IMR-90 (cell line): ENCODE data around the gene GSTM3. TPM values are rescaled to one million over a fixed set of nuclear protein-coding genes. Genes with fewer than 3 reads are reported as not detected.

ENCODE experiments used
- ATAC-seq: fragments of 200-7000 bp; cut with Tn5 transposase; 2 replicates; pipeline ENCODE4 v1.9.1; 2020; ENCODE audit warnings: low read depth, mild to moderate bottlenecking, moderate library complexity
- BruUV-seq: library from RNA; stranded (reverse); fragments of 400-500 nt; replicated peaks from 2 replicates; lab custom pipeline; 2021; lab: Mats Ljungman, UMichigan
- CTCF ChIA-PET: fragments of 300-600 bp; formaldehyde crosslinking; extraction: SDS; loops from one replicate; lab custom pipeline; 2021; ENCODE audit warnings: antibody characterized with exemption; lab: Yijun Ruan, JAX
- POLR2A ChIA-PET: fragments of 300-600 bp; sonication (Branson Sonifier 250); formaldehyde crosslinking; loops from one replicate; lab custom pipeline; 2022; ENCODE audit warnings: antibody characterized with exemption; ENCODE audit not compliant: unreplicated experiment; lab: Charles Lee
- DNase-seq: peaks from one replicate; pipeline ENCODE4 v3.0.0; 2013
- H2AFZ ChIP-seq: replicated peaks from 2 replicates; pipeline ENCODE3; 2013; ENCODE audit warnings: low read length, mild to moderate bottlenecking; ENCODE audit not compliant: poor library complexity
- H2AK5ac ChIP-seq: 2 replicates; pipeline ENCODE4 v1.6.1; 2013; ENCODE audit warnings: low read depth, low read length, inconsistent platforms
- H2AK9ac ChIP-seq: replicated peaks from 2 replicates; pipeline ENCODE3; 2013; ENCODE audit warnings: mild to moderate bottlenecking, low read depth, low read length, moderate library complexity; ENCODE audit not compliant: poor library complexity
- H2BK120ac ChIP-seq: 2 replicates; pipeline ENCODE4 v1.6.1; 2013; ENCODE audit warnings: low read depth, low read length, inconsistent platforms
- H2BK15ac ChIP-seq: 3 replicates; pipeline ENCODE4 v1.6.1; 2013; ENCODE audit warnings: low read depth, low read length, inconsistent platforms
- H2BK20ac ChIP-seq: 2 replicates; pipeline ENCODE4 v1.6.1; 2013; ENCODE audit warnings: low read depth, mild to moderate bottlenecking, inconsistent platforms, low read length, moderate library complexity
- H2BK5ac ChIP-seq: 2 replicates; pipeline ENCODE4 v1.6.1; 2013; ENCODE audit warnings: mild to moderate bottlenecking, low read depth, low read length, inconsistent platforms; ENCODE audit not compliant: poor library complexity, severe bottlenecking
- H3K14ac ChIP-seq: replicated peaks from 2 replicates; pipeline ENCODE4 v1.6.1; 2013; ENCODE audit warnings: low read depth, low read length, inconsistent platforms
- H3K18ac ChIP-seq: 2 replicates; pipeline ENCODE4 v1.6.1; 2013; ENCODE audit warnings: low read depth, low read length, control low read depth
- H3K23ac ChIP-seq: 2 replicates; pipeline ENCODE4 v1.6.1; 2013; ENCODE audit warnings: low read depth, low read length, inconsistent platforms
- H3K27ac ChIP-seq: 2 replicates; pipeline ENCODE4 v1.5.1; 2013; ENCODE audit warnings: mild to moderate bottlenecking, control low read depth, low read length; ENCODE audit not compliant: insufficient read depth
- H3K27me3 ChIP-seq: 2 replicates; pipeline ENCODE4 v1.6.1; 2013; ENCODE audit warnings: low read length; ENCODE audit not compliant: control insufficient read depth, insufficient read depth
- H3K36me3 ChIP-seq: 2 replicates; pipeline ENCODE4 v1.6.1; 2013; ENCODE audit warnings: low read length, mixed read lengths; ENCODE audit not compliant: control insufficient read depth, insufficient read depth
- H3K4ac ChIP-seq: 2 replicates; pipeline ENCODE4 v1.6.1; 2013; ENCODE audit warnings: low read depth, low read length, inconsistent platforms
- H3K4me1 ChIP-seq: 2 replicates; pipeline ENCODE4 v1.6.1; 2013; ENCODE audit warnings: low read length, mixed read lengths; ENCODE audit not compliant: control insufficient read depth, insufficient read depth
- H3K4me2 ChIP-seq: 2 replicates; pipeline ENCODE4 v1.6.1; 2013; ENCODE audit warnings: low read depth, mild to moderate bottlenecking, control low read depth, low read length, moderate library complexity
- H3K4me3 ChIP-seq: 2 replicates; pipeline ENCODE4 v1.5.1; 2013; ENCODE audit warnings: low read depth, mild to moderate bottlenecking, control low read depth, low read length, moderate library complexity; ENCODE audit not compliant: insufficient read depth
- H3K56ac ChIP-seq: 2 replicates; pipeline ENCODE4 v1.6.1; 2013; ENCODE audit warnings: low read length, inconsistent platforms; ENCODE audit not compliant: insufficient read depth; ENCODE audit errors: extremely low read depth
- H3K79me1 ChIP-seq, 2 experiments: 2 replicates each; pipeline ENCODE4 v1.6.1; 2013; ENCODE audit warnings: low read length in 2 of 2, inconsistent platforms in 1 of 2, low read depth in 1 of 2
- H3K9ac ChIP-seq: 2 replicates; pipeline ENCODE4 v1.6.1; 2013; ENCODE audit warnings: low read depth, low read length, control low read depth
- H3K9me1 ChIP-seq: 2 replicates; pipeline ENCODE4 v1.6.1; 2013; ENCODE audit warnings: low read length, inconsistent platforms; ENCODE audit not compliant: insufficient read depth
- H3K9me3 ChIP-seq: 2 replicates; pipeline ENCODE4 v1.6.1; 2013; ENCODE audit warnings: low read length; ENCODE audit not compliant: control insufficient read depth, insufficient read depth
- H4K20me1 ChIP-seq: 2 replicates; pipeline ENCODE4 v1.6.1; 2013; ENCODE audit warnings: low read length, inconsistent platforms; ENCODE audit not compliant: insufficient read depth
- H4K5ac ChIP-seq: 2 replicates; pipeline ENCODE4 v1.6.1; 2013; ENCODE audit warnings: mild to moderate bottlenecking, low read depth, low read length, control low read depth
- H4K8ac ChIP-seq, 2 experiments: 2 replicates each; pipeline ENCODE4 v1.6.1; 2013; ENCODE audit warnings: low read depth in 2 of 2, low read length in 2 of 2, control low read depth in 1 of 2, inconsistent platforms in 1 of 2
- H4K91ac ChIP-seq: 2 replicates; pipeline ENCODE4 v1.6.1; 2013; ENCODE audit warnings: low read depth, low read length, inconsistent platforms; ENCODE audit not compliant: insufficient read depth
- BHLHE40 ChIP-seq: fragments of 150-350 bp; IDR thresholded peaks from 2 replicates; pipeline ENCODE4 v1.6.1; 2016; ENCODE audit warnings: mild to moderate bottlenecking, low read depth, low read length
- CHD1 ChIP-seq: IDR thresholded peaks from 2 replicates; pipeline ENCODE4 v1.6.1; 2012; ENCODE audit warnings: low read depth, low read length, improper control_type of control experiment
- FOS ChIP-seq: fragments of 150-350 bp; IDR thresholded peaks from 2 replicates; pipeline ENCODE4 v1.6.1; 2016; ENCODE audit warnings: low read depth, low read length
- MAFK ChIP-seq: IDR thresholded peaks from 2 replicates; pipeline ENCODE4 v1.6.1; 2012; ENCODE audit warnings: low read depth, low read length, improper control_type of control experiment
- MXI1 ChIP-seq: IDR thresholded peaks from 2 replicates; pipeline ENCODE4 v1.6.1; 2012; ENCODE audit warnings: low read depth, mild to moderate bottlenecking, low read length, moderate library complexity, borderline replicate concordance
- RFX5 ChIP-seq: IDR thresholded peaks from 2 replicates; pipeline ENCODE4 v1.8.0; 2012; ENCODE audit warnings: low read depth, mild to moderate bottlenecking, low read length, moderate library complexity
- WGBS, 2 experiments: methylation state at CpG; one replicate each; pipeline versions ENCODE4 v1.1.5 to v1.1.7; 2013; ENCODE audit warnings: missing lambda C conversion rate in 2 of 2; ENCODE audit not compliant: insufficient read length in 1 of 2; ENCODE audit errors: extremely low coverage in 2 of 2; 5-methylcytosine and 5-hydroxymethylcytosine counted together
- dilution Hi-C: fragments of 300-500 bp; cut with HindIII; formaldehyde crosslinking; loops from one replicate; pipeline ENCODE4 v1.14.3; 2018; ENCODE audit warnings: low sequenced_read_pairs; ENCODE audit not compliant: unreplicated experiment
- in situ Hi-C: fragments of 300-500 bp; cut with MboI; formaldehyde crosslinking; loops from 3 replicates; pipeline ENCODE4 v1.14.3; 2019; ENCODE audit warnings: low sequenced_read_pairs, inconsistent platforms, mixed read lengths
- intact Hi-C: fragments of 100-400 bp; cut with micrococcal nuclease; formaldehyde crosslinking; loops from 2 replicates; pipeline ENCODE4 v1.10.0; 2022
- polyA plus RNA-seq, 3 experiments: library from polyadenylated mRNA; depleted of rRNA; stranded (reverse); fragments of >200 nt; gene quantifications; 2 replicates each; pipeline ENCODE4 v1.2.3, GENCODE V29; 2012; ENCODE audit warnings: low replicate concordance in 1 of 3
- total RNA-seq: library from RNA; depleted of rRNA; stranded (reverse); fragments of >200 nt; gene quantifications from 2 replicates; pipeline ENCODE4 v1.2.3, GENCODE V29; 2012

Gene GSTM3
- total and polyA plus RNA-seq, 2 of the 4 experiments (the other 2 are of a cell fraction): 102 to 131 TPM

GRCh38 chr1:109733236-109733870 lies 7.5 kb downstream of the GSTM3 start:
- BruUV-seq: no TSS peak
- no peak for ATAC-seq
- H3K14ac ChIP-seq: no peak overlapping the region
- H3K27ac ChIP-seq: no peak overlapping the region
- H4K91ac ChIP-seq: no peak overlapping the region
- peaks cover 4% of the 10 kb centered on the region; the same call in 1 of the 2 replicates for H3K27me3 ChIP-seq
- no peak overlapping the region for H2AK9ac ChIP-seq
- DNase-seq: no peak
- no peak overlapping the region for H4K8ac ChIP-seq
- no peak overlapping the region for H3K18ac ChIP-seq
- ChIA-PET CTCF (no interaction called here), POLR2A (no interaction called here)
- H3K4ac ChIP-seq: no peak overlapping the region
- no peaks in the 10 kb centered on the region for H3K9me3 ChIP-seq
- no peak for TF ChIP-seq MXI1
- TF ChIP-seq BHLHE40: no peak
- no peak for TF ChIP-seq MAFK
- TF ChIP-seq FOS: no peak
- no peak for TF ChIP-seq CHD1
- TF ChIP-seq RFX5: no peak
- H4K5ac ChIP-seq: no peak overlapping the region
- peaks cover 3% of the 10 kb centered on the region; the same call in 1 of the 2 replicates for H3K9me1 ChIP-seq
- dilution Hi-C loops: no loop called here
- H4K20me1 ChIP-seq: no peaks in the 10 kb centered on the region
- WGBS, 2 experiments: 100% methylated on average over 1 of the region's 4 CpGs; no CpG with 5 or more reads in 1 of the 2 experiments
- no peak overlapping the region for H2BK15ac ChIP-seq
- H3K9ac ChIP-seq: no peak overlapping the region
- H2BK120ac ChIP-seq: no peak overlapping the region
- no peak overlapping the region for H2AFZ ChIP-seq
- H3K56ac ChIP-seq: no peak overlapping the region
- no peak overlapping the region for H2AK5ac ChIP-seq
- in situ Hi-C loops: no loop called here
- no peak overlapping the region for H3K4me3 ChIP-seq
- H3K4me1 ChIP-seq: no peaks in the 10 kb centered on the region
- intact Hi-C loops: no loop called here
- no peak overlapping the region for H2BK20ac ChIP-seq
- no peaks in the 10 kb centered on the region; a peak in 1 of 4 replicates for H3K79me1 ChIP-seq
- H3K36me3 ChIP-seq: peaks cover 12% of the 10 kb centered on the region
- H3K23ac ChIP-seq: no peak overlapping the region; the same call in 1 of the 2 replicates
- no peak overlapping the region for H2BK5ac ChIP-seq
- H3K4me2 ChIP-seq: no peak overlapping the region
